HL-60 (cell line): Measurements from ENCODE around the gene SMAP1.

ENCODE experiments used
- DNase-seq, 2 experiments: peaks; one replicate each; pipeline ENCODE4 v3.0.0-alpha.2; 2010 to 2020; ENCODE audit warnings: low read depth in 1 of 2, low spot score in 1 of 2
- H3K27ac ChIP-seq: fragments of 250-450 bp; sonication (Bioruptor Pico); replicated peaks from 2 replicates; pipeline ENCODE4 v1.5.1; 2020; ENCODE audit warnings: mild to moderate bottlenecking, moderate library complexity
- H3K27me3 ChIP-seq: fragments of 250-450 bp; sonication (Bioruptor Pico); 2 replicates; pipeline ENCODE4 v1.5.1; 2021; ENCODE audit warnings: mild to moderate bottlenecking, moderate library complexity; ENCODE audit not compliant: insufficient read depth, poor library complexity, severe bottlenecking
- H3K4me3 ChIP-seq: replicated peaks from 2 replicates; pipeline ENCODE4 v1.5.1; 2011; ENCODE audit warnings: mild to moderate bottlenecking, control low read depth, low read length; ENCODE audit not compliant: insufficient read depth
- GABPA ChIP-seq: IDR thresholded peaks from 2 replicates; pipeline ENCODE4 v1.6.1; 2012; ENCODE audit warnings: low read depth
- POLR2AphosphoS5 ChIP-seq: IDR thresholded peaks from 2 replicates; pipeline ENCODE4 v1.6.1; 2012; ENCODE audit warnings: low read depth
- SPI1 ChIP-seq: IDR thresholded peaks from 2 replicates; pipeline ENCODE4 v1.6.1; 2012; ENCODE audit warnings: low read depth, mild to moderate bottlenecking, borderline replicate concordance
- long read RNA-seq: library from polyadenylated mRNA; unstranded; transcript quantifications from one replicate; pipeline ENCODE4 v2.0.0, GENCODE V29; 2020
- TF ChIP-seq, protein P1 (sequence below): IDR thresholded peaks from 2 replicates; pipeline ENCODE4 v1.6.1; 2012; ENCODE audit warnings: low read depth; ENCODE audit not compliant: insufficient replicate concordance
- TF ChIP-seq, protein P2 (sequence below): IDR thresholded peaks from one replicate; pipeline ENCODE4 v1.5.1; 2011; ENCODE audit warnings: low read length, control low read depth, inconsistent platforms; ENCODE audit not compliant: insufficient read depth

Gene SMAP1
- long read RNA-seq, transcript SMAP1-203 (11 exons, 3,333 nt), result major isoform, 6 of 25 reads
- long read RNA-seq, transcript SMAP1-201 (10 exons, 2,403 nt), result minor isoform, 5 of 25 reads
- long read RNA-seq, partial matches to known transcripts, result 6 of 25 reads
- long read RNA-seq, other reads (novel, unspliced or antisense), result 8 of 25 reads

DNA sequence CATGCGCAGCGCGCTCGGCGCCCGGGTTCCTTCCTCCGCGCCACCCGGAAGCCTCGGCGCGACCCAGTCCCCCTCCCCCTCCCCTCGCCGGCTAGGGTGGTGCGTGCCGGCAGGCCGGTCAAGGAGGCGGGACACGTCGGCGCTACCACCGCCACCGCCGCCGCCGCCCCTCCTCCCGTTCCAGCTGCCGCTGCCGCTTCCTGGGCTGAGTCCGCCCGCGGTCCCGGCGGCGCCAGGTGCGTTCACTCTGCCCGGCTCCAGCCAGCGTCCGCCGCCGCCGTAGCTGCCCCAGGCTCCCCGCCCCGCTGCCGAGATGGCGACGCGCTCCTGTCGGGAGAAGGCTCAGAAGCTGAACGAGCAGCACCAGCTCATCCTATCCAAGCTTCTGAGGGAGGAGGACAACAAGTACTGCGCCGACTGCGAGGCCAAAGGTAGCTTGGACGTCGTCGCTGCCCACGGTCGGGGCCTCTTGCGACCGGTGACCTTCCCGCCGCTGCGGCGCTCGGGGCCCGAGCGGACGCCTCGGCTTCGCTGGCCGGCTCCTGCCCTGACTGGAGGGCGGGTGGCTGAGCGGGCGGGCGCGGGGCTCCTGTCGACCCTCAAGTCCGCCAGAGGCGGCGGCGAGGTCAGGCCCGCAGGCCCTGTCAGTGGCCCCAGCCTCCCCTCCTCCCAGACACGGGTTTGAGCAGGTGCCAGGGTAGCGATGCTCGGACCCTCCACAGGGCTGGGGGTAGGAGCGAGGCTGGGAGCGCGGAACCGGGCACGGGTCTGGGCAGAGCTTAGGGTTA lies at the start of gene SMAP1:
Gene SMAP1, plus strand, starts transcription at position 173 of the 788 bp plus-strand sequence. Its CDS starts 141 bp downstream, at position 314.
- DNase-seq, result peak; percentile 71 to 93
- Histone ChIP-seq H3K27me3 (no peaks in the 10 kb centered on the region), H3K27ac (peak within 1 kb of the TSS; percentile 76), H3K4me3 (peak within 1 kb of the TSS; percentile 88)
- no peak; the same call in 1 of the 2 replicates for TF ChIP-seq POLR2AphosphoS5
- TF ChIP-seq, protein P1, sequence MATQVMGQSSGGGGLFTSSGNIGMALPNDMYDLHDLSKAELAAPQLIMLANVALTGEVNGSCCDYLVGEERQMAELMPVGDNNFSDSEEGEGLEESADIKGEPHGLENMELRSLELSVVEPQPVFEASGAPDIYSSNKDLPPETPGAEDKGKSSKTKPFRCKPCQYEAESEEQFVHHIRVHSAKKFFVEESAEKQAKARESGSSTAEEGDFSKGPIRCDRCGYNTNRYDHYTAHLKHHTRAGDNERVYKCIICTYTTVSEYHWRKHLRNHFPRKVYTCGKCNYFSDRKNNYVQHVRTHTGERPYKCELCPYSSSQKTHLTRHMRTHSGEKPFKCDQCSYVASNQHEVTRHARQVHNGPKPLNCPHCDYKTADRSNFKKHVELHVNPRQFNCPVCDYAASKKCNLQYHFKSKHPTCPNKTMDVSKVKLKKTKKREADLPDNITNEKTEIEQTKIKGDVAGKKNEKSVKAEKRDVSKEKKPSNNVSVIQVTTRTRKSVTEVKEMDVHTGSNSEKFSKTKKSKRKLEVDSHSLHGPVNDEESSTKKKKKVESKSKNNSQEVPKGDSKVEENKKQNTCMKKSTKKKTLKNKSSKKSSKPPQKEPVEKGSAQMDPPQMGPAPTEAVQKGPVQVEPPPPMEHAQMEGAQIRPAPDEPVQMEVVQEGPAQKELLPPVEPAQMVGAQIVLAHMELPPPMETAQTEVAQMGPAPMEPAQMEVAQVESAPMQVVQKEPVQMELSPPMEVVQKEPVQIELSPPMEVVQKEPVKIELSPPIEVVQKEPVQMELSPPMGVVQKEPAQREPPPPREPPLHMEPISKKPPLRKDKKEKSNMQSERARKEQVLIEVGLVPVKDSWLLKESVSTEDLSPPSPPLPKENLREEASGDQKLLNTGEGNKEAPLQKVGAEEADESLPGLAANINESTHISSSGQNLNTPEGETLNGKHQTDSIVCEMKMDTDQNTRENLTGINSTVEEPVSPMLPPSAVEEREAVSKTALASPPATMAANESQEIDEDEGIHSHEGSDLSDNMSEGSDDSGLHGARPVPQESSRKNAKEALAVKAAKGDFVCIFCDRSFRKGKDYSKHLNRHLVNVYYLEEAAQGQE, result no peak
- TF ChIP-seq, protein P2, sequence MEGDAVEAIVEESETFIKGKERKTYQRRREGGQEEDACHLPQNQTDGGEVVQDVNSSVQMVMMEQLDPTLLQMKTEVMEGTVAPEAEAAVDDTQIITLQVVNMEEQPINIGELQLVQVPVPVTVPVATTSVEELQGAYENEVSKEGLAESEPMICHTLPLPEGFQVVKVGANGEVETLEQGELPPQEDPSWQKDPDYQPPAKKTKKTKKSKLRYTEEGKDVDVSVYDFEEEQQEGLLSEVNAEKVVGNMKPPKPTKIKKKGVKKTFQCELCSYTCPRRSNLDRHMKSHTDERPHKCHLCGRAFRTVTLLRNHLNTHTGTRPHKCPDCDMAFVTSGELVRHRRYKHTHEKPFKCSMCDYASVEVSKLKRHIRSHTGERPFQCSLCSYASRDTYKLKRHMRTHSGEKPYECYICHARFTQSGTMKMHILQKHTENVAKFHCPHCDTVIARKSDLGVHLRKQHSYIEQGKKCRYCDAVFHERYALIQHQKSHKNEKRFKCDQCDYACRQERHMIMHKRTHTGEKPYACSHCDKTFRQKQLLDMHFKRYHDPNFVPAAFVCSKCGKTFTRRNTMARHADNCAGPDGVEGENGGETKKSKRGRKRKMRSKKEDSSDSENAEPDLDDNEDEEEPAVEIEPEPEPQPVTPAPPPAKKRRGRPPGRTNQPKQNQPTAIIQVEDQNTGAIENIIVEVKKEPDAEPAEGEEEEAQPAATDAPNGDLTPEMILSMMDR, result no peak
- no peak for TF ChIP-seq SPI1
- 0 out of 2 replicates have a peak, but pooled peaks have one; percentile 14 for TF ChIP-seq GABPA

DNA sequence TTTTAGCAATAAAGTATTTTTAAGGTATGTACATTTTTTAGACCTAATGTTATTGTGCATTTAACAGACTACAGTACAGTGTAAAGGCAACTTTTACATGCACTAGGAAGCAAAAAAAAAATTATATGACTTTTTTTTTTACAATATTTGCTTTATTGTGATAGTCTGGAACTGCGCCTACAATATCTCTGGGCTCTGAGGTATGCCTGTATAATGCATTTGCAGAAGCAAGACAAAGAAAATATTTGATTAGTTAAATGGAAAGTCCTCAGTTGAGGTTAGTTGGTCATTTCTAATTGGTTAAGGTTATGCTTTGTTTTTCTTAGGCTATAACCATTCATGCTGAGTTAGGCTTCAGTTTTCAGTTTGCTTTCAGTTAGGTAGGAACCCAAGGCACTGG lies 46.9 kb upstream of the SMAP1 start:
- Histone ChIP-seq H3K27me3 (no peaks in the 10 kb centered on the region), H3K4me3 (no peak overlapping the region), H3K27ac (no peak overlapping the region)
- no peak for DNase-seq
- TF ChIP-seq, protein P2, result no peak
- TF ChIP-seq GABPA (no peak), POLR2AphosphoS5 (no peak), SPI1 (no peak)
- TF ChIP-seq, protein P1, result no peak

DNA sequence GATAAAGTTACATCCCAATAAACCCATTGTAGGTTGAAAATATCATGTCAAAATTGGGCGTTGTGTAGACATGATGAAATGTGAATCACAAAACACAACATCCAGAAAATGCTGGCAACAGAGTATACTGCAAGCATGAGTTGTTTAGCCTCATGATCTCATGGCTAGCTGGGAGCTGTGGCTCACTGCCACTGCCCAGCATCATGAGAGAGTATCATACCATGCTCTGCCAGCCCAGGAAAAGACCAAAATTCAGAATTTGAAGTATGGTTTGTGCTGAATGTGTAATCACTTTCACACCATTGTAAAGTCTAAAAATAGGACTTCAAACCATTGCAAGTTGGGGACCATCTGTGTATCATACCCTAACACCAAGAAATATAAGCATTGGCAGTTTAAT lies 45.2 kb upstream of the SMAP1 start:
- no peaks in the 10 kb centered on the region for H3K27me3 ChIP-seq
- H3K4me3 ChIP-seq, result no peak overlapping the region
- DNase-seq, result no peak
- TF ChIP-seq, protein P2, result no peak
- TF ChIP-seq GABPA (no peak), SPI1 (no peak), POLR2AphosphoS5 (no peak)
- TF ChIP-seq, protein P1, result no peak
- H3K27ac ChIP-seq, result no peak overlapping the region
